HFFc6 (cell line): ENCODE results near the gene NEO1. TPM values are rescaled to one million over a fixed set of nuclear protein-coding genes. Genes with fewer than 3 reads are reported as not detected.

ENCODE experiments used
- DNase-seq: peaks from one replicate; pipeline ENCODE4 v3.0.0-alpha.2; 2018
- H3K27ac Mint-ChIP-seq: 2 replicates; pipeline ENCODE4 v1.8.0; 2020; ENCODE audit warnings: mild to moderate bottlenecking, mixed read lengths
- H3K27me3 Mint-ChIP-seq: 2 replicates; pipeline ENCODE4 v1.8.0; 2021; ENCODE audit warnings: mild to moderate bottlenecking, moderate library complexity, mixed read lengths; ENCODE audit not compliant: insufficient read depth
- H3K36me3 Mint-ChIP-seq: 2 replicates; pipeline ENCODE4 v1.8.0; 2021; ENCODE audit warnings: low read depth, mixed read lengths
- H3K4me1 Mint-ChIP-seq: 2 replicates; pipeline ENCODE4 v1.8.0; 2020; ENCODE audit warnings: low read depth, mixed read lengths
- H3K4me3 Mint-ChIP-seq: 2 replicates; pipeline ENCODE4 v1.8.0; 2020; ENCODE audit warnings: mild to moderate bottlenecking, moderate library complexity, mixed read lengths
- H3K9me3 Mint-ChIP-seq: 2 replicates; pipeline ENCODE4 v1.8.0; 2020; ENCODE audit warnings: mild to moderate bottlenecking, mixed read lengths
- CTCF ChIP-seq: fragments of 200-600 bp; sonication (generic); IDR thresholded peaks from 2 replicates; pipeline ENCODE4 v1.5.0; 2021; ENCODE audit warnings: antibody characterized with exemption, mild to moderate bottlenecking
- total RNA-seq, 6 experiments: library from RNA; stranded (reverse); fragmentation: NEBNext Ultra II Directional; extraction: Animal tissue kit (Norgen Biotek cat#: 25700); gene quantifications; 2 replicates in 1 of 6; 3 replicates in 5 of 6; pipeline ENCODE4 v1.2.3, GENCODE V29; 2021

The NEO1 gene
- total RNA-seq, 6 experiments from 2014 or later, result 6.4 to 20.3 (median 16.3) TPM

- H3K27me3 Mint-ChIP-seq, result no peaks in the 10 kb centered on the region
- DNase-seq, result no peak
- 0 out of 2 replicates have a peak, but pooled peaks cover 5% of the 10 kb centered on the region for H3K4me1 Mint-ChIP-seq
- no peak for TF ChIP-seq CTCF
- no peak overlapping the region for H3K4me3 Mint-ChIP-seq
- no peaks in the 10 kb centered on the region for H3K36me3 Mint-ChIP-seq
- no peak overlapping the region for H3K27ac Mint-ChIP-seq
- H3K9me3 Mint-ChIP-seq, result no peaks in the 10 kb centered on the region
Measured at GRCh38 chr15:73287019-73287418, 234.8 kb downstream of the NEO1 start.

- H3K4me1 Mint-ChIP-seq, result no peaks in the 10 kb centered on the region
- peaks cover 2% of the 10 kb centered on the region; the same call in 1 of the 2 replicates for H3K27me3 Mint-ChIP-seq
- H3K9me3 Mint-ChIP-seq, result no peaks in the 10 kb centered on the region
- no peaks in the 10 kb centered on the region for H3K36me3 Mint-ChIP-seq
- no peak for DNase-seq
- no peak for TF ChIP-seq CTCF
- H3K4me3 Mint-ChIP-seq, result no peak overlapping the region
- H3K27ac Mint-ChIP-seq, result no peak overlapping the region
Measured at GRCh38 chr15:73291441-73291840, 239.2 kb downstream of the NEO1 start.

GRCh38 chr15:73293773-73294172 lies 241.5 kb downstream of the NEO1 start:
- Mint-ChIP-seq H3K4me1 (no peaks in the 10 kb centered on the region), H3K9me3 (no peaks in the 10 kb centered on the region), H3K36me3 (no peaks in the 10 kb centered on the region), H3K4me3 (no peak overlapping the region), H3K27ac (no peak overlapping the region), H3K27me3 (peaks cover 4% of the 10 kb centered on the region; the same call in 1 of the 2 replicates)
- TF ChIP-seq CTCF, result no peak
- no peak for DNase-seq

GRCh38 chr15:73295630-73296286 lies 243.5 kb downstream of the NEO1 start:
- TF ChIP-seq CTCF, result no peak
- Mint-ChIP-seq H3K27me3 (peaks cover 8% of the 10 kb centered on the region), H3K9me3 (no peaks in the 10 kb centered on the region), H3K4me3 (no peak overlapping the region), H3K4me1 (no peaks in the 10 kb centered on the region; the same call in 1 of the 2 replicates), H3K27ac (no peak overlapping the region), H3K36me3 (no peaks in the 10 kb centered on the region)
- no peak for DNase-seq

- no peak for DNase-seq
- no peaks in the 10 kb centered on the region for H3K36me3 Mint-ChIP-seq
- no peaks in the 10 kb centered on the region; the same call in 1 of the 2 replicates for H3K4me1 Mint-ChIP-seq
- no peak overlapping the region for H3K27ac Mint-ChIP-seq
- H3K4me3 Mint-ChIP-seq, result no peak overlapping the region
- H3K27me3 Mint-ChIP-seq, result peaks cover 8% of the 10 kb centered on the region
- H3K9me3 Mint-ChIP-seq, result no peaks in the 10 kb centered on the region
- no peak for TF ChIP-seq CTCF
Measured at GRCh38 chr15:73296609-73297353, 244.5 kb downstream of the NEO1 start.
